HEK293 (cell line): ENCODE results near the gene LSS.

Source experiments
- CTCF ChIA-PET: fragments of 350-600 bp; formaldehyde crosslinking; extraction: SDS; loops from one replicate; lab custom pipeline; 2021; ENCODE audit warnings: antibody characterized with exemption; lab: Yijun Ruan, JAX
- POLR2A ChIA-PET: fragments of 300-600 bp; formaldehyde crosslinking; extraction: SDS; loops from one replicate; lab custom pipeline; 2020; ENCODE audit warnings: antibody characterized with exemption, inconsistent platforms; lab: Yijun Ruan, JAX
- H3K27ac ChIP-seq: fragments of 200-500 bp; sonication (Bioruptor generic); 2 replicates; pipeline ENCODE4 v1.5.1; 2014; ENCODE audit warnings: low read depth, low read length, control low read depth, inconsistent platforms; ENCODE audit errors: extremely low read depth
- H3K36me3 ChIP-seq, 2 experiments: fragments of 200-500 bp in 1 of 2; sonication (Bioruptor generic) in 1 of 2; 1 replicate in 1 of 2; 2 replicates in 1 of 2; pipeline ENCODE4 v1.5.1; 2014 to 2017; ENCODE audit warnings: inconsistent platforms in 2 of 2, low read length in 2 of 2; ENCODE audit not compliant: control insufficient read depth in 2 of 2, insufficient read depth in 1 of 2
- H3K4me1 ChIP-seq: fragments of 200-500 bp; sonication (Bioruptor generic); 2 replicates; pipeline ENCODE4 v1.5.1; 2014; ENCODE audit warnings: mild to moderate bottlenecking, low read length, inconsistent platforms; ENCODE audit not compliant: control insufficient read depth, insufficient read depth
- H3K4me3 ChIP-seq: 2 replicates; pipeline ENCODE4 v1.5.1; 2011; ENCODE audit warnings: low read depth, mild to moderate bottlenecking, control low read depth, low read length, moderate library complexity
- H3K9me3 ChIP-seq: fragments of 200-500 bp; sonication (Bioruptor generic); 2 replicates; pipeline ENCODE4 v1.5.1; 2014; ENCODE audit warnings: low read depth, low read length, inconsistent platforms; ENCODE audit not compliant: control insufficient read depth, insufficient read depth
- GLIS2 ChIP-seq: fragments of 450-650 bp; formaldehyde crosslinking; IDR thresholded peaks from 2 replicates; pipeline ENCODE4 v1.5.1; 2016; ENCODE audit warnings: missing biosample characterization, missing genetic modification characterization
- SETDB1 ChIP-seq: IDR thresholded peaks from one replicate; pipeline ENCODE4 v1.6.1; 2017; ENCODE audit warnings: mild to moderate bottlenecking, low read length, moderate library complexity, mixed read lengths; ENCODE audit not compliant: insufficient read length
- ZBTB20 ChIP-seq: fragments of 450-650 bp; formaldehyde crosslinking; IDR thresholded peaks from 2 replicates; pipeline ENCODE4 v1.5.1; 2016; ENCODE audit warnings: missing biosample characterization, missing genetic modification characterization
- ZNF114 ChIP-seq: fragments of 450-650 bp; formaldehyde crosslinking; IDR thresholded peaks from 2 replicates; pipeline ENCODE4 v1.5.0; 2017; ENCODE audit warnings: missing biosample characterization, missing genetic modification characterization
- ZNF121 ChIP-seq: fragments of 450-650 bp; formaldehyde crosslinking; IDR thresholded peaks from 2 replicates; pipeline ENCODE4 v1.5.1; 2016; ENCODE audit warnings: missing biosample characterization, missing genetic modification characterization
- ZNF16 ChIP-seq: fragments of 450-650 bp; formaldehyde crosslinking; IDR thresholded peaks from 2 replicates; pipeline ENCODE4 v1.5.1; 2016; ENCODE audit warnings: low read depth, missing biosample characterization, missing genetic modification characterization
- ZNF610 ChIP-seq: fragments of 450-650 bp; formaldehyde crosslinking; IDR thresholded peaks from 2 replicates; pipeline ENCODE4 v1.5.1; 2016; ENCODE audit warnings: missing biosample characterization, missing genetic modification characterization, borderline replicate concordance
- ZNF768 ChIP-seq: fragments of 450-650 bp; formaldehyde crosslinking; IDR thresholded peaks from 2 replicates; pipeline ENCODE4 v1.5.1; 2018; ENCODE audit warnings: missing biosample characterization, mild to moderate bottlenecking, missing genetic modification characterization
- TF ChIP-seq, protein P1 (sequence below): fragments of 450-650 bp; formaldehyde crosslinking; conservative IDR thresholded peaks from 2 replicates; pipeline ENCODE4 v1.5.1; 2016; ENCODE audit warnings: low read depth, missing biosample characterization, missing genetic modification characterization
- TF ChIP-seq, protein P2 (sequence below): fragments of 450-650 bp; formaldehyde crosslinking; IDR thresholded peaks from 2 replicates; pipeline ENCODE4 v1.5.1; 2016; ENCODE audit warnings: missing biosample characterization, missing genetic modification characterization
- TF ChIP-seq, protein P3 (sequence below): fragments of 450-650 bp; formaldehyde crosslinking; IDR thresholded peaks from 2 replicates; pipeline ENCODE4 v1.5.1; 2016; ENCODE audit warnings: missing biosample characterization, missing genetic modification characterization

LSS gene

DNA sequence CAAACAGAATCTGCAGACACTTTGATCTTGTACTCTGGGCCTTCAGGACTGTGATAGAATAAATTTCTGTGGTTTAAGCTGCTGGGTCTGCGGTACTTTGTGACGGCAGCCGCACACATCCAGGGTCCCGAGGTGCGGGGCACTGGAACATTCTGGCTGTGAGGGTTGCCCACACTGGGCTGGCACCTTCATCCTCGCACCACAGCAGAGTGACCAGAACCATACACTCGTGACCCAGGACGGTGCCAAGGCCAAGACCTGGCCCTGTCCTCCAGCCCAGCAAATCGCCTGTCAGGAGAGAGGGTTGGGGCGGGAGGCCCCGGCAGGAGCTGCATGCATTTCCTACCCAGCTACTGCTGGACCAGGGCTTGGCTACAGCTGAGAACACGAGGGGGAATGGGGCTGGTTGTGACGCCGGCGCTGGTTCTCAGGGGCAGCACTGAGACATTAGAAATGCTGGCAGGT, 70.6 kb downstream of the LSS start:
- ChIA-PET CTCF (interaction anchor here (0.6 to 0.9 kb wide), 3 partner anchors 11 to 50 kb away, joined by 4 read pairs; no protein-coding TSS in a partner anchor), POLR2A (interaction anchor here (0.7 kb wide), 1 partner anchor 71 kb away, joined by 3 read pairs; the partner anchor contains the start of gene LSS)
- no peaks in the 10 kb centered on the region for H3K4me1 ChIP-seq
- no peaks in the 10 kb centered on the region for H3K36me3 ChIP-seq
- no peak overlapping the region for H3K4me3 ChIP-seq
- no peak overlapping the region for H3K27ac ChIP-seq
- TF ChIP-seq ZNF121 (tag by site-specific recombination) (no peak), ZNF768 (tag by site-specific recombination) (no peak), ZBTB20 (tag by site-specific recombination) (no peak), ZNF610 (tag by site-specific recombination) (no peak), GLIS2 (tag by site-specific recombination) (no peak), ZNF16 (tag by site-specific recombination) (no peak)
- TF ChIP-seq, protein P1, sequence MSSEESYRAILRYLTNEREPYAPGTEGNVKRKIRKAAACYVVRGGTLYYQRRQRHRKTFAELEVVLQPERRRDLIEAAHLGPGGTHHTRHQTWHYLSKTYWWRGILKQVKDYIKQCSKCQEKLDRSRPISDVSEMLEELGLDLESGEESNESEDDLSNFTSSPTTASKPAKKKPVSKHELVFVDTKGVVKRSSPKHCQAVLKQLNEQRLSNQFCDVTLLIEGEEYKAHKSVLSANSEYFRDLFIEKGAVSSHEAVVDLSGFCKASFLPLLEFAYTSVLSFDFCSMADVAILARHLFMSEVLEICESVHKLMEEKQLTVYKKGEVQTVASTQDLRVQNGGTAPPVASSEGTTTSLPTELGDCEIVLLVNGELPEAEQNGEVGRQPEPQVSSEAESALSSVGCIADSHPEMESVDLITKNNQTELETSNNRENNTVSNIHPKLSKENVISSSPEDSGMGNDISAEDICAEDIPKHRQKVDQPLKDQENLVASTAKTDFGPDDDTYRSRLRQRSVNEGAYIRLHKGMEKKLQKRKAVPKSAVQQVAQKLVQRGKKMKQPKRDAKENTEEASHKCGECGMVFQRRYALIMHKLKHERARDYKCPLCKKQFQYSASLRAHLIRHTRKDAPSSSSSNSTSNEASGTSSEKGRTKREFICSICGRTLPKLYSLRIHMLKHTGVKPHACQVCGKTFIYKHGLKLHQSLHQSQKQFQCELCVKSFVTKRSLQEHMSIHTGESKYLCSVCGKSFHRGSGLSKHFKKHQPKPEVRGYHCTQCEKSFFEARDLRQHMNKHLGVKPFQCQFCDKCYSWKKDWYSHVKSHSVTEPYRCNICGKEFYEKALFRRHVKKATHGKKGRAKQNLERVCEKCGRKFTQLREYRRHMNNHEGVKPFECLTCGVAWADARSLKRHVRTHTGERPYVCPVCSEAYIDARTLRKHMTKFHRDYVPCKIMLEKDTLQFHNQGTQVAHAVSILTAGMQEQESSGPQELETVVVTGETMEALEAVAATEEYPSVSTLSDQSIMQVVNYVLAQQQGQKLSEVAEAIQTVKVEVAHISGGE: no peak
- TF ChIP-seq, protein P2, sequence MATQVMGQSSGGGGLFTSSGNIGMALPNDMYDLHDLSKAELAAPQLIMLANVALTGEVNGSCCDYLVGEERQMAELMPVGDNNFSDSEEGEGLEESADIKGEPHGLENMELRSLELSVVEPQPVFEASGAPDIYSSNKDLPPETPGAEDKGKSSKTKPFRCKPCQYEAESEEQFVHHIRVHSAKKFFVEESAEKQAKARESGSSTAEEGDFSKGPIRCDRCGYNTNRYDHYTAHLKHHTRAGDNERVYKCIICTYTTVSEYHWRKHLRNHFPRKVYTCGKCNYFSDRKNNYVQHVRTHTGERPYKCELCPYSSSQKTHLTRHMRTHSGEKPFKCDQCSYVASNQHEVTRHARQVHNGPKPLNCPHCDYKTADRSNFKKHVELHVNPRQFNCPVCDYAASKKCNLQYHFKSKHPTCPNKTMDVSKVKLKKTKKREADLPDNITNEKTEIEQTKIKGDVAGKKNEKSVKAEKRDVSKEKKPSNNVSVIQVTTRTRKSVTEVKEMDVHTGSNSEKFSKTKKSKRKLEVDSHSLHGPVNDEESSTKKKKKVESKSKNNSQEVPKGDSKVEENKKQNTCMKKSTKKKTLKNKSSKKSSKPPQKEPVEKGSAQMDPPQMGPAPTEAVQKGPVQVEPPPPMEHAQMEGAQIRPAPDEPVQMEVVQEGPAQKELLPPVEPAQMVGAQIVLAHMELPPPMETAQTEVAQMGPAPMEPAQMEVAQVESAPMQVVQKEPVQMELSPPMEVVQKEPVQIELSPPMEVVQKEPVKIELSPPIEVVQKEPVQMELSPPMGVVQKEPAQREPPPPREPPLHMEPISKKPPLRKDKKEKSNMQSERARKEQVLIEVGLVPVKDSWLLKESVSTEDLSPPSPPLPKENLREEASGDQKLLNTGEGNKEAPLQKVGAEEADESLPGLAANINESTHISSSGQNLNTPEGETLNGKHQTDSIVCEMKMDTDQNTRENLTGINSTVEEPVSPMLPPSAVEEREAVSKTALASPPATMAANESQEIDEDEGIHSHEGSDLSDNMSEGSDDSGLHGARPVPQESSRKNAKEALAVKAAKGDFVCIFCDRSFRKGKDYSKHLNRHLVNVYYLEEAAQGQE (tag by site-specific recombination): no peak
- TF ChIP-seq, protein P3, sequence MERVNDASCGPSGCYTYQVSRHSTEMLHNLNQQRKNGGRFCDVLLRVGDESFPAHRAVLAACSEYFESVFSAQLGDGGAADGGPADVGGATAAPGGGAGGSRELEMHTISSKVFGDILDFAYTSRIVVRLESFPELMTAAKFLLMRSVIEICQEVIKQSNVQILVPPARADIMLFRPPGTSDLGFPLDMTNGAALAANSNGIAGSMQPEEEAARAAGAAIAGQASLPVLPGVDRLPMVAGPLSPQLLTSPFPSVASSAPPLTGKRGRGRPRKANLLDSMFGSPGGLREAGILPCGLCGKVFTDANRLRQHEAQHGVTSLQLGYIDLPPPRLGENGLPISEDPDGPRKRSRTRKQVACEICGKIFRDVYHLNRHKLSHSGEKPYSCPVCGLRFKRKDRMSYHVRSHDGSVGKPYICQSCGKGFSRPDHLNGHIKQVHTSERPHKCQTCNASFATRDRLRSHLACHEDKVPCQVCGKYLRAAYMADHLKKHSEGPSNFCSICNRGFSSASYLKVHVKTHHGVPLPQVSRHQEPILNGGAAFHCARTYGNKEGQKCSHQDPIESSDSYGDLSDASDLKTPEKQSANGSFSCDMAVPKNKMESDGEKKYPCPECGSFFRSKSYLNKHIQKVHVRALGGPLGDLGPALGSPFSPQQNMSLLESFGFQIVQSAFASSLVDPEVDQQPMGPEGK (tag by site-specific recombination): no peak
- no peaks in the 10 kb centered on the region for H3K9me3 ChIP-seq

DNA sequence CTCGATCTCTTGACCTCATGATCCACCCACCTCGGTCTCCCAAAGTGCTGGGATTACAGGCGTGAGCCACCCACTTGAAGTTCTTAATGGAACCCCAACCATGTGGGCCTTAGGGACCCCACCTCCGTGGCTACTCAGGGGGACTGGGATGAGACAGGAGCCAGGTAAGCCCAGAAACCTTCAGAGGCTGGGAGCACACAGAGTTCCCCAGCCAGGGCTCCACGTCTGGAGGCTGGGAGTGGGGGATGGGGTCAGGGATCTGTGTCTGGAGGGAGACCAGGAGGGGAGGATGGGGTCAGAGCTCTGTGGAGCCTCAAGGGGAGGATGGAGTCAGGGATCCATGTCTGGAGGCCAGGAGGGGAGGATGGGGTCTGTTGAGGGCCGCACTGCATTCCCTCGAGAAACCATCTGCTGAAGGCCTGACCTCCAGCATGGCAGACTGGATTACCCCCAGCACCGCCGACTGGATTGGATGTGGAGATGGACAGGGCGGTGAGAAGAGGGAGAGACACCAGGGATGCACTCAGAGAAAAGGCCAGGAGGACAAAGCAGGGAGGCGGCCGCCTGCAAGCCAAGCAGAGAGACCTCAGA, 71.1 kb downstream of the LSS start:
- TF ChIP-seq SETDB1 (no peak), ZNF114 (tag by site-specific recombination) (no peak), GLIS2 (tag by site-specific recombination) (0 out of 2 replicates have a peak, but pooled peaks have one; percentile 8)
- TF ChIP-seq, all 188 proteins: peak for 1
- Histone ChIP-seq H3K4me1 (no peaks in the 10 kb centered on the region), H3K27ac (no peak overlapping the region), H3K4me3 (no peak overlapping the region), H3K36me3 (no peaks in the 10 kb centered on the region), H3K9me3 (no peaks in the 10 kb centered on the region)
- ChIA-PET POLR2A (interaction anchor here (0.7 kb wide), 1 partner anchor 71 kb away, joined by 3 read pairs; the partner anchor contains the start of gene LSS), CTCF (interaction anchor here (0.9 kb wide), 1 partner anchor 14 kb away, joined by 4 read pairs; no protein-coding TSS in a partner anchor)
